GM21619 (cell line): ENCODE measurements around the gene ZMAT3.
"Not testable (repeated sequence)": the region's sequence is repeated elsewhere in the genome, so short reads cannot be mapped to it uniquely, and the experiment has no call there.

Experiments used
- ATAC-seq: cut with Tn5 transposase; IDR thresholded peaks from one replicate; pipeline ENCODE4 v1.9.1; 2021; ENCODE audit not compliant: unreplicated experiment

ZMAT3 gene, protein sequence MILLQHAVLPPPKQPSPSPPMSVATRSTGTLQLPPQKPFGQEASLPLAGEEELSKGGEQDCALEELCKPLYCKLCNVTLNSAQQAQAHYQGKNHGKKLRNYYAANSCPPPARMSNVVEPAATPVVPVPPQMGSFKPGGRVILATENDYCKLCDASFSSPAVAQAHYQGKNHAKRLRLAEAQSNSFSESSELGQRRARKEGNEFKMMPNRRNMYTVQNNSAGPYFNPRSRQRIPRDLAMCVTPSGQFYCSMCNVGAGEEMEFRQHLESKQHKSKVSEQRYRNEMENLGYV

DNA sequence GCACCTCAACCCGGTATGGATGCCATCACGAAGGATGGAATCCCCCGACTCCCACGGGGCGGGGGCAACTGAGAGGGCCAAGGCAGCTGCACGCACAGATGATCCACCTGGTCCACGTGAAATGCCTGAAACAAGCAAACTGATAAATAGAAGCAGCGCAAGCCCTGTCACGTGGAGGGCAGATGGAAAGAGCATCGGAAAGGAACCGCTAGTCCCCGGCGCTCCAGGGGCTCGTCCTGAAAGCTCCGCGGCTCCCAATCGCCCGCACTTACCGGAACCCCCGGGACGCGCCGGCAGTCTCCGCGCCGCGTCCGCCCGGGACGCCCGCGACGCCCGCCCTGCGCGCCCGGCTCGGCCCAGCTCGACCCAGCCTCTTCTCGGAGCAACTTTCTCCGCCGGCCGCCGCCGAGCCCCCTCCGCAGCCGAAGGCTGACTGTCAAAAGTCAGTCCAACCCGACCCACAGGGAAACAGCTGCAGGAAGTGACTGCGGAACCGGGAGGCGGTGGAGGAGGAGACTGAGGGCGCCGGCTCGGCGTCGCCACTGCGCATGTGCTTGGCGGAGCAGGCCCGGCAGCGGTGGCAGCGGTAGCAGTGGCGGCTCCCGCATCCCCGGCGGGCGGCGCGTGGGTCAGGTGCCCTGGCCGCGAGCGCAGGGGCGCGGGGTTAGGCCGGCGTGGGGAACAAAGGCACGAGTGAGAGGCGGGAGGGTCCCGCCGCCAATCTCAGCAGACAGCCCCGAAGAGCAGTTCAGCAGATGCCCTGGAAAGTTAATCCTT lies at the start of gene ZMAT3:
TSS of gene ZMAT3 (minus strand) at position 487 of the 777 bp plus-strand sequence. CDS start 4,057 bp downstream, outside the sequence.
- ATAC-seq, result peak; percentile 68

DNA sequence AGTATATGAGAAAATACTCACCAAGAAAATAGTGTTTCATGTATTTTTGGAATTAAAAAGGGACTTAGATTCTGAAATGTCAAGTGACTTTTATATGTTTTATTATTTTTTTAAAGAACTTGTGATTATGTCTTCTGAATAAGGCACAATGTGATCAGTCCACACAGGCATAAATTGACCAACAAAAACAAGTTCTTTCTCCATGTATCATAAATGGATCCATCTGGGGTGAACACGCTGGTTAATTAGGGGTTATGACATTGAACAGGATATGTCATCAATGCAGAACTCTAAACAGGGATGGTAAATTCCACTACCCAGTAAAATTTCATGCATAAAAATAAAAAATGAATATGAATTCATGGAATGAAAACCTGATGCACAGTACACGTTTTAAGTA lies 45.2 kb upstream of the ZMAT3 start:
- no peak for ATAC-seq

DNA sequence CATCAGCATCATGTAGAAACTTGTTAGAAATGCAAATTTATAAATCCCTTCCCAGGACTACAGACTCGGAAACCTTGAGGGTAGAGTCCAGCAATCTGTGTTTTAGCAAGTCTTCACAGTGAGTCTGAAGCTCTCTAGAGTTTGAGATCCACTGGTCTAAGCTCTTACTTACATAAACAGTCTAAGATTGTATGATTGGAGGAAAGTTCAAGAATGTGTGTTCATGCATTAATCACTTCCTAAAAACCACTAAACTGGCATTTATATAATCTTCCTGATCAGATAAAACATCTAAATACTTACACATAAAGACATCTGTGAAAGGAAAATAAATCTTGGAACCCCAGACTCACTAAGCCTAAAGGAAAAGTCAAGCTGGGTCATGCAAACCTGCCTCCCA lies 43.8 kb upstream of the ZMAT3 start:
- not testable (repeated sequence) for ATAC-seq

DNA sequence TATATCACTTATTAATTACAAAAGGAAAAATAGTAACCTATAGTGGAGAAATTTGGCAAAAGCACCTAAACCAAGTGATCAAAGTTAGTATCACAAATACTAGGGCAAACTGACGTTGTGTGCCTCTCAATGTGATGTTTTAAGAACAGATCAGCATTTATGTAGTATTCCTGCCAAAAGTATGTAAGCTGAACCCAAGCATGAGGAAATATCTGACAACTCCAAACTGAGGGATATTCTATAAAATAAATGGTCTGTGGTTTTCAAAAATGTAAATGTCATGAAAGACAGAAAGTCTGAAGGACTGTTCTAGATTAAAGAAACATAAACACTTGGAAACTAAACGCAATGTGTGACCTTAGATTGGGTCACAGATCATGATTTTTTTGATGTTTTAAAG lies 42.3 kb upstream of the ZMAT3 start:
- ATAC-seq, result no peak

DNA sequence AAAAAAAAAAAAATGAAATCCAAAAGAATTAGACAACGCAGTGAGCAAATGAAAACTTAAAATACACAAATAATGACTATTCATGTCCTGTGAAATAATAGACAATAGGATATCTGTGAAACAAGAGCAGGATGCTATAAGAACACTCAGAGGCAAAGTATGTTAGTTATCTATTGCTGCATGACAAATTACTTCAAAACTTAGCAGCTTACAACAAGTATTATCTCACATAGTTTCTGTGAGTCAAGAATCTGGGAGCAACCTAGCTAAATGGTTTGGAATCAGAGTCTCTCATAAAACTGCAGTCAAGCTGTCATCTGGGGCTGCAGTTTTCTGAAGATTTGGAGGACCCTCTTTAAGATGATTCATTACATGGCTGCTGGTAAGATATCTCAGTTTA lies 36.5 kb upstream of the ZMAT3 start:
- no peak for ATAC-seq

DNA sequence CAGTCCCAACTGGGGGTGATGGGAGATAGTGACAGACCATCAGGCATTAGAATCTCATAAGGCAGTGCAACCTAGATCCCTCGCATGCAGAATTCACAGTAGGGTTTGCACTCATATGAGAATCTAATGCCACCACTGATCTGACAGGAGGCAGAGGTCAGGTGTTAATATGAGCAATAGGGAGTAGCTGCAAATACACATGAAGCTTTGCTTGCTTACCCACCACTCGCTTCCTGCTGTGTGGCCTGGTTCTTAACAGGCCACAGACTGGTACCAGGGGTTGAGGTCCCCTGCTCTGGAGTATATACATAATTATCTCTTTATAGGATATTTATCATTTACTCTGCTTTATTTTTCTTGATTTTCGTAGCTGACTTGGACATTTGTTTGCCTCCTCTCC lies 36.0 kb upstream of the ZMAT3 start:
- ATAC-seq, result no peak

DNA sequence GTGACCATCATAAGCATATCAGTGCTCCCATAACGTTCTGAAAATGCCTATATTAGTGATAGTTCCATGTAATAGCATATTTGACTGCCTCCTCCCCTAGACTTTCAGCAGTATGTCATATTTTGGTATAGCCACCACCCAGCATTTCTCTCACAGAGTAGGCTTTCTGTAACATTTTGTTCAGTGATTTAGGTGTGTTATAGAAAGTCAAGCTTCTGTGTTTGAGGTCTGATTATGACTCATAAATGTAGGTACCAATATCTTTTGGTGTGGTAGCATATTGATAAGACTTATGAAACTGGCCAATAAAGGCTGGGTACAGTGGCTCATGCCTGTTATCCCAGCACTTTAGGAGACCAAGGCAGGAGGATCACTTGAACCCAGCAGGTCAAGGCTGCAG lies 34.3 kb upstream of the ZMAT3 start:
- no peak for ATAC-seq

DNA sequence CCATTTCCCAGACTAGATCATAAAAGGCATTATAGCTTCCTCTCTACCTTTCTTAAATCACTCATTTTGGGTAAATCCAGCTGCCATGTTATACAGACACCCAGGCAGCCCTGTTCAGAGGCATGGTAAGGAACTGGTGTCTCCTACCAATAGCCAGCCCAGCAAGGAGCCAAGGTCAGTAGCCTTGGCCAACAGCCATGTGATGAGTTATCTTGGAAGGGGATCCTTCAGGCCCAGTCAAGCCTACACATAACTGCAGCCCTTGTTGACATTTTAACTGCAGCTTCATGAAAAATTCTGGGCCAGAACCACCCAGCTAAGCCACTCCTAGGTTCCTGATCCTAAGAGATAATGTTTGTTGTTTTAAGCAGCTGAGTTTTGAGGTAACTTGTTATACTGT lies 29.0 kb upstream of the ZMAT3 start:
- no peak for ATAC-seq

DNA sequence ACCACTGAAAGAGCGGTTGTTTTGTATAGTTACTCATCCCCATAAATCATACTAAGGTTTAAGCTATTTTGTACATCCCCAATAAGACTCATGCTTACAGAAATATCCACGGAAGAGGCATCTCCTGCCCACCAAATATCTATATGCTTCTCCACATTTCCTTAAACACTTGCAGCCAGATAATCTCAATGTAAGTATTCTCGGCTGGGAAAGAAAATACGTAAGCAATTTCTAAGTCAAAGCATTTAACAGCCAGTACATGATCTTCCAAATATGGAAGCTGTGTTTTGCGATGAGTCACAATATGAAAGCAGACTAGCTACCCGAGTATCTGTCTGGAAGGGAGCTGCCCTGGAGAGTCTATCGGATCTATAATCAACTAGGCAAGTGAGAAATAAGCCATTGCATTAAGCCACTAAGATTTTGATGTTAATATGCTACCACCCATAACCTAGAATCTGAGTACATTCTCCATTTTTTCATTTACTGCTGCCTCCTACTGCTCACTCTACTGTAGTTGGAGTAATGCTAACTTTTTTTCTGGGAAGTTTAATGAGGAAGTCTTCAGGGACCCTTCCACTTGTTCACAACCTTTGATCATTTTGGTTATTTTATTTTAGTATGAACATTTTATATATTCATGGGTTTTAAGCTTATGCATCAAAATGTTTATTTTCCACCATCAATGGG lies 26.9 kb upstream of the ZMAT3 start:
- no peak for ATAC-seq

DNA sequence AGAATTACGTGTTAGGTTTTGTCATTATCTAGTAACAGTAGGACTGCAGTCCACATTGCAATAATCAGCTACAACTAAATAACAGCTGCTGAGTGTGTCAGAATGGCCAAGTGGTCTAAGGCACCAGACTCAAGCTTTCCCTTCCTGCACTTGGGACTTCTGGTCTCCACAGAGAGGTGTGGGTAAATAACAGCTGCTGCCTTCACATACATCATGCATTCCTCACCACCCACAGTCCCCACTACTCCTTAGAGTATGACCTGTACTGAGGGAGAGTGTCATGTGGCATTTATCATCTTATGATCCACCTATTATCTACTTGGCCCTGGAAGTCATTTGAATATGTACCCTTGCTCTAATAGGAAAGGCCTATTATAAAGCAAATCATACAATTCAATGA lies 22.2 kb upstream of the ZMAT3 start:
- ATAC-seq, result no peak

DNA sequence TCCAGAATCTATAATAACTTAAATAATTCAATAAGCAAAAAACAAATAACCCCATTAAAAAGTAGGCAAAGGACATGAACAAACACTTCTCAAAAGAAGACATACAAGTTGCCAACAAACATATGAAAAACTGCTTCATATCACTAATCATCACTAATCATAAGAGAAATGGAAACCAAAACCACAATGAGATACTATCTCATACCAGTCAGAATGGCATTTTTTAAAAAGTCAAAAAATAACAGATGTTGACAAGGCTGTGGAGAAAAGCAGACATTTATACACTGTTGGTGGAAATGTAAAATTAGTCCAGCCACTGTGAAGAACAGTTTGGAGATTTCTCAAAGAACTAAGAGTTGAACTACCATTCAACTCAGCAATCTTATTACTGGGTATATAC lies 19.5 kb upstream of the ZMAT3 start:
- no peak for ATAC-seq

DNA sequence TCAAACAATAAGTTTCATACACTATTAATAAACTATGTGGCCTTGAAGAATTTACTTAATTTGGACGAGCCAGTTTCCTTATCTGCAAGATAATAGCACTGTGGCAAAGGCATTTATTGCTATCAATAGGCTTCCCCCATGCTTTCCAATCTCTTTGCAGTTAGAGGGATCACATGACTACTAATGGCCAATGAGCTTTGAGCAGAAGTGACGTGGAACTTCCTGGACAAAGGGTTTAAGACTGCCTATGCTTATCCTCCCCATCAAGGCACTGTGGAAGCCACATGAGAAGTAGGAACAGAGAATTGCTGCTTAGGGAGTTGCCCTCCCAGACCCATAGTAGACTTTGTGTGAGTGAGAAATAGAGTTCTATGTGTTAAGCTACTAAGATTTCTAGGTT lies 16.7 kb upstream of the ZMAT3 start:
- no peak for ATAC-seq

DNA sequence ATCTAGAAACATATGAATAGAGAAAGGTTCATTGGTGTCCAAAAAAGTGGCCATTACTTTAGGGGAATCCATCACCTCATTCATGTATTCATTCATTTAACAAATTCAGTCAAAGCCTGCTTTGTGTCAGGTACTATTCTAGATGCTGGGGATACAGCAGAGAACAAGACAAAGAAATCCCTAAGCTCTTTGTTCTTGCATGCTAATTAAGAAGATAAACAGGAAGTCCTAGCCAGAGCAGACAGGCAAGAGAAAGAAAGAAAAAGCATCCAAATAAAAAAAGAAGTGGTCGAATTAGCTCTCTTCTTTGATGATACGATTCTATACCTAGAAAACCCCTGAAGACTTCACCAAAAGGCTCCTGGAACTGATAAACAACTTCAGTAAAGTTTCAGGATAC lies 12.4 kb upstream of the ZMAT3 start:
- ATAC-seq, result peak; percentile 72

DNA sequence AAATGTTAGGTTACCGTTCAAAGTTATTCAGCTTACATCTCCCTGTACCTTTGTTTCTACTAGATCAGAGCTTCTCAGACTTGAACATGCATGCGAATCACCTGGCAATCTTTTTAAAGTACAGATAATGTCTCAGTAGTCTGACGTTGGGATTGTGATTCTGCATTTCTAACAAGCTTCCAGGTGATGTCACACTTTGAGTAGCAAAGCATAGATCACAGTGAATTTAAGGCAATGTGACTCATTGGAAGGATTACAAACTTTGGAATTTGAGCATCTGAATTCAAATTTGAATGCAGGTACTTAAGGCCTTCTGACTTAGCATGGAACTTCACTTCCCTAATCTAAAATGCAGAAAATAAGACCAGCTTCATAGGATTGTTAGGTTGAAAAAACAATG lies 10.8 kb upstream of the ZMAT3 start:
- ATAC-seq, result no peak

DNA sequence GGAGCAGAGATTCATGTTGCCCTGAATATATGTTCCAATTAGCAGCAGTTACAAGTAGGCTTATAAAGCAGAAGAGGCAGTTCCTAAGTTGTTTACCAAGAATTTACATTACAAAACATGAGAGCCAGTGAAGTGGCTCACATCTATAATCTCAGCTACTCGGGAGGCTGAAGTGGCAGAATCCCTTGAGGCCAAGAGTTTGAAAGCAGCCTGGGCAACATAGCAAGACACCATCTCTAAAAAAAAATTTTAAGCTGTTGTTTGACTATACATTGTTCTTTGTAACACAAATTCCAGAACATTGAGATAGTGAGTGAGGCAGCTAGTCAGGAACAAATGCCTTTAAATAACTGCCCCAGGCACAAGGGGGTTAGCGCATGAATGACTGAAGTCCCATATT lies 10.3 kb upstream of the ZMAT3 start:
- ATAC-seq, result no peak

DNA sequence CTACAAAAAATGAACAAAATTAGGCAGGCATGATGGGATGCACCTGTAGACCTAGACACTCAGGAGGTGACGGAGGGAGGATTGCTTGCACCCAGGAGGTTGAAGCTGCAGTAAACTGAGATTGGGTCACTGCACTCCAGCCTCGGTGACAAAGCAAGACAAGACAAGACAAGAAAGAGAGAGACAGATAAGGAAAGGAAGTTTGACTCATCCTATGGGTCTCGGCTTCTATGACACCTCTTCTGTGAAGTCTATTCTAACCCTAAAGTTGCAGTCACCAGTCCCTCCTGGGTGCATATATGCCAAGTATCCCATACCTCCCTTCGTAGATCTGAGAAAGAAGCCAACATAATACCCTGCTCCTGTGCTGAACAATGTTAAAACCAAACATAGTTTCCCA lies 7.9 kb upstream of the ZMAT3 start:
- no peak for ATAC-seq

DNA sequence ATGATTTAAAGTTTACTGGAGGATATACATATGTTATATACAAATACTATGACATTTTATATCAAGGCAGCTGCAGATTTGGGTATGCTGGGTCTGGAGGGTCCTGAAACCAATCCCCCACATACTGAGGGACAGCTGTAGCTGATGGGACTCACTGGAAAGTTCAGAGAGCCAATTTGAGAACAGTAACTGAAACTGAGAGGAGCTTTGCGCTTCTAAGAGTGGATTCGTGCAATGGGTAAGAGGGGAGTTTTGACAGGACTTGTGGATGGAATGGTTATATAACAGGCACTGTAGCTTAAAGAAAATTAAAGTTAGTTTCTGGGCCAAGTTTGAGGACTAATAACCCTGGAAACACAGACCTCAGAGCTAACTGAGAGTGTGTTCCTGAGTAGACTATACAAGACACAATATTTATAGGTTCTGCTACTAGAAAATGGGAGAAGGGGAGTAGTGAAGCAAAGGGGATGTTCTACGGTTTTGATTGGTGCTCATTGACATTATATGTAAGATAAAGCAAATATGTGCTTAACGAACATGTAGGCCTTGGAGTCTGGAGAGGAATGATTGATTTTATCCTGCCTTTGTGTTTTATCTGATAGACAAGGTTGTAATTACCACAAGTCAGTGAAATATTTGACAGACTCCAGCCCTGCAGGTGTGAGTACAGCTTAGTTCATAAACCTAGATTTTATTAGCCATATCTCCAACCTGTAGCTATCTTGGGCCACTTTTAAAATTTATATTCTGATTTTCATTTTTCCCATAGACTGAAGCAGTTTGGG lies 4.8 kb upstream of the ZMAT3 start:
- peak; percentile 24 for ATAC-seq

DNA sequence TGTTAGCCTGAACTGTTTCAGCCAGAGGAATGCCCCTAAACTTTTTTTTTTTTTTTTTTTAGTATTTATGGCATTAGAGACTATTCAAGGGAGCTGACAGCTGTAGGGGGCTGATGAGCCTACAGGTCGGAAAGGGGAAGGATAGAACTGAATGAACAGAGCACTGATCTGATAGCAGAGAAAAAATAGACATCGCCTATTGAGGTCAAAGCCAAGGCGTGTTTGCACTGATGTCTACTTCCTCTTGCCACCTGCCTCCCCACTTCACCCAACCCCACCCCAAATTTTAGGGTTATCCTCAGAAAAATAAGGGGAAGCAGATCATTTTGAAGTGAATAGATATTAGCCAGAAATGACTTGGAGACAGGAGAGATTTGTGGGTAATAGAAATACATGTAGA lies 3.0 kb upstream of the ZMAT3 start:
- no peak for ATAC-seq

DNA sequence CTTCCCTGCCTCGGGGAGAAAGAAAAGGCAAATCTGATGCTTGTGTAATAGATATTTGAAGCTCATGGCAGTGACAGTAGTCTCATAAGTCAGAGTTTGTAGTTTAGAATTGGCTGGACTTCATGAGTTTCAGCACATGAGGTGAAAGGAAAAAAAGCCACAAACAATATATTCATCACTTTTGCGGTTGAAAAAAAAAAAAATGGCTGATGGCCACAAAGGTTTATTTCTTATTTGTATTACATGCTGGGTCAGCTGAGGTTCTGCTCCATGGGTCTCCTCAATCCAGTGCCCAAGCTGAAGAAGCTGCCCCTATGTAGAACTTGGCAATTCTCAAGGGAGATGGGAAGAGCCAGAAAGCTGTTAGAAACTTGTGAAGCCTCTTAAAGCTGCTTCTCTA lies 2.2 kb upstream of the ZMAT3 start:
- ATAC-seq, result no peak

DNA sequence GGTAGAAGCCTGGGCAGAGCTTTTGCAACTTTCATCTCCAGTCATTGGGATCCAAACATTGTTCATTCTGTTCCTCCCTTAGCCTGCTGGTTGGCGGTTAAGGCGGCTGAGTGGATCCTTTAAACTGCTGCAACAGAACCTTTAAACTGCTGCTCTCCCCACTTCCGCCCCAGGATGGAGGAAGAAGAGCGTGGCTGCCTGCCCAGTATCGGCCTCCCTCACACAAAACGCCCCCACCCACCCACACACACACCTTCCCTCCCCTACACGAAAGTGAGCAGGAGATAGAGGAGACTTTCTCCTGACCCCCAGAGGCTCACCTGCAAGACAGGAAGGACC lies 460 bp upstream of the ZMAT3 start:
- peak; percentile 34 for ATAC-seq

DNA sequence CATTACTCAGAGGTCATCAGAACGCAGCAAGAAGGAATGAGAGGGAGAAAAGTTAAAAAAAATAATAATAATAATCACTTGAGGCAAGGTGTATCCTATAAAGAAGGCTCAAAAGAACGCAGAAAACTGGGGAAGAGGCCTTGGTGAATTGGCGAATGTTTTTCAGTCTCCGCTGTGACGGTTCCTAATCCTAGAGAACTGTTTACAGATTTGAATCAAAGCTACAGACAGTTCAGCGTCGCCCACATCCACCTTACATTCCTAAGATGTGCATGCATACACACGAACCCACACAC lies 634 bp downstream of the ZMAT3 start:
- ATAC-seq, result no peak
